Stromal cell of bone marrow (primary cell): ENCODE data around the gene ATF4.

Experiments used
- DNase-seq: peaks from one replicate; pipeline ENCODE4 v3.0.0-alpha.2; 2012; ENCODE audit warnings: low read depth

Gene ATF4

GRCh38 chr22:39528681-39529486 is 8.5 kb downstream of the ATF4 start:
- DNase-seq, result peak; percentile 69

DNA sequence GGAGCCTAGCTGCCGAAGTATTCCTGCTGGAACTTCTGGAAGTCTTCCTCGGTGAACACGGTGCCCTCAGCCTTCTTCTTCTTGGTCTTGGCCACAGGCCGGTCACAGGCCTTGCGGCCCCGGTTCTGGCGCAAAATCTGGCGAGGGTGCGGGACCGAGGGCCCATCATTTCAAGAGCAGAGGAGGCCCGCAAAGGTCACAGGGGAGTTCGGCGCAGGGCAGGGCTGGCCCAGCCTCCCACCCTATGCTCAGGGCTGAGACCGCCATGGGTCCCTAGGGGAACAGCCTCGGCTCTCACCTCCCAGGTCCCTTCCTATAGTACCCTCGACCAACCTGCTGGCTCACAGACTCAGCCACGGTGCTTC is 9.1 kb downstream of the ATF4 start:
- no peak for DNase-seq

- DNase-seq, result no peak
Measured at GRCh38 chr22:39530116-39530515, 9.8 kb downstream of the ATF4 start.

DNA sequence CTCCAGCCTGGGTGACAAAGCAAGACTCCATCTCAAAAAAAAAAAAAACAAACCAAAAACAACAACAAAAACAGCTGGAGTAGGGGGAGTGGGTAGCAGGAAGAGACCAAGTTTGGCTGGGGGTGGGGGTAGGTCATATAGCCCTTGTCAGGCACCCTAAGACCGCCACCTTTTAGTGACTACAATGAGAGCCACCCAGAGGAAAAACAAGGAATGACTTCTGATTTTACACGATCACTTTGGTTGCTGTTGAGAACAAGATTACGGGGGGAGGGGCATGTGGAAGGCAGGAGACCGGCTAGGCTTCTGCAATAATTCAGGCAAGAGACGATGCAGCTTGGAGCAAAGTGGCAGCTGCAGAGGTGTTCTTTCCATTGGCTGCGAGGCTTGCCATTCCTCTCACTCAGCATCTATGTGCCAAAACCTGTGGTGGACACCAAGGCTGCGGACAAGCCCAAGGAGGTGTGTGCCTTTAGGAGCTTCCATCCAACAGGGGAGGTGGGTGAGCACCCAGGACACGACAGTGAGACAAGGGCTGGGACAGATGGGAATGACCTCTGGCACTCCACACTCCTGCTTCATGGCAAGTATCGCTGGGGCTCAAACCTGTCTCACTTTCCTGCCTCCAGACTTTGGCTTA is 10.4 kb downstream of the ATF4 start:
- peak; percentile 20 for DNase-seq

DNA sequence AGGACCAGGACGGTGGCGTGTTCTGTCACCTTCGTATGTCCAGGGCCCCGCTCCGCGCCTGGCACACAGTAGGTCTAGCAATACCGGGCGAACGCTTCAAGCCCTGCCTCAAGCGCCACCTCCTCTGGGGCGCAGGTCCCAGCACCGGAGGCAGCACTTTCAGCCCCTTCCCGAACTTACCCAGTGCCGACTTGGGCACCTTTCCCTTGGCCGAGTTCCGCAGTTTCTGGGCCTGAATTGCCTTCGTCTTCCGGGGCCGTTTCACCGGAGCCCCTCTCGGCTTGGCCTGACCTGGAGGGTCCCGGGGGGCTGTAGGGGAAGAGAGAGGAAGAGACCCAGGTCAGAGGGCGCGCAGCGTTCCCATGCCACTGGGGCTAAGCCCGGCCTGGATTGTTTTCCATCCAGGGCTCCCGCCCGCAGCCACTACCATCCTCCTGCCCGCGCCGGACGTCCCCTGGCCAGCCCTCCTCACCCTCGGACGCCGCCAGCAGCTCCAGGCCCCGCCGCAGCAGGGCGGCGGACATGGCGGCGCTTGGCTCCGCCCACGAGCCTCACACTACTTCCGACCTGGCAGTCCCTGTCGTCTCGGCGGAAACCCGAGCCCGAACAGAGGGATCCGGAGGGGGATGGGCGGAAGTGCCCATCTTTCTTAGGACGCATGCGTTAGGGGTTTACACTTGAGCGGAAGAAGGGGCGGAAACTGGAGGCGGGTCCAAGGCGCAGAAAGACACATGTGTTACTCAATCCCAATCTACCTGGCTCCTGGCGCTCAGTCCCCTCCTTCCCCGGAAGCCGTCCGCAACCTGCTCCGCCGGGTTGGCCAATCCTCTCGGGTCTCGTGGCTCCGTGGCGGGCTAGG is 12.1 kb downstream of the ATF4 start, which contains the start of gene RPS19BP1:
RPS19BP1 (minus strand) TSS at position 534 of the 859 bp plus-strand sequence; CDS start at position 524, 10 bp downstream.
- DNase-seq, result peak; percentile 98

GRCh38 chr22:39534092-39534506 is 13.7 kb downstream of the ATF4 start:
- no peak for DNase-seq

GRCh38 chr22:39534591-39535356 is 14.4 kb downstream of the ATF4 start:
- DNase-seq, result peak; percentile 18

DNA sequence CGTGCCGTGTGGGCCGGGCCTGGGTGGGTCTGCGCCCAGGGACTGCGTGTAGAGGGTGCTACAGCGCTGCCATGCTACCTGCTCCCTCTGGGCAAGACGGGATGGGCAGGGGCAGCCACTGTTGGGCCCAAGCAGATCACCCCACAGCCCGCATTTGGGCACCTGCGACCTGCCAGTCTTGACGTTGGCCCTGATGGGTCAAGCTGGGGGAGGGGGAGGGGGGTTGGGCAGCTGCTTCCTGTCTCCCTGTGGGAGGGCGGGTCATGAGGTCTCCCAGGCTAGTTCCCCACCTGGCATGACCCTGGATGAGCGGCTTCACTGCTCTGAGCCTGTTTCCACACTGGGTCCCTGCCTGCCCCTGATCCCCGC is 15.0 kb downstream of the ATF4 start:
- no peak for DNase-seq

DNA sequence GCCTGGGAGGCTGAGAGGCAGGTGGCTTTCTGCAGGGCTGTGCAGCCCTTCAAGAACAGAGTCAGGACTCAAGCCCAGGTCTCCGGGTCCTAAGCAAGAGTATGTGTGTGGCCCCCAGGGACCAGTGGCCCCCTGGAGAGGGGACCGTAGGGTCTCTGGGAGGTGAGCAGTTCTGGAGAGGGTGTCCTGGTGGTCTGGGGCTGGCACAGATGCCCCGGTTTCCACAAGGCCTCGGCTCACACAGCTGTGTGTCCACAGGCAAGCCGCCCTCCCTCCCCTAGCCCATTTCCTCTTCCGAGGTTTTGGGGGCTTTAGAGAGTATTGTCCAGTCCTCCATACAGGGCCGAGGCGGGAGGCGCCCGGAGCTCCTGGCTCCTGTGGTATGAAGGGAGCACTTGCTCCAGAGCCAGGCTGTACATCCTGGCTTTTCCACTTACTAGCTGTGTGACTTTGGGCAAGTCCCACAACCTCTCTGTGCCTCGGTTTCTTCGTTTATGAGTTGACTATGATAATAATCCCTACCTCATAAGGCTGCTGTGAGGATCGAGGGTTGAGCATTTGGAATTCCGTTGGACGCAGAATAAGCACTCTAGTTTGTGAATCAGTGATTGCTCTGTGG is 15.6 kb downstream of the ATF4 start:
- no peak for DNase-seq

GRCh38 chr22:39536711-39537110 is 16.3 kb downstream of the ATF4 start:
- no peak for DNase-seq

DNA sequence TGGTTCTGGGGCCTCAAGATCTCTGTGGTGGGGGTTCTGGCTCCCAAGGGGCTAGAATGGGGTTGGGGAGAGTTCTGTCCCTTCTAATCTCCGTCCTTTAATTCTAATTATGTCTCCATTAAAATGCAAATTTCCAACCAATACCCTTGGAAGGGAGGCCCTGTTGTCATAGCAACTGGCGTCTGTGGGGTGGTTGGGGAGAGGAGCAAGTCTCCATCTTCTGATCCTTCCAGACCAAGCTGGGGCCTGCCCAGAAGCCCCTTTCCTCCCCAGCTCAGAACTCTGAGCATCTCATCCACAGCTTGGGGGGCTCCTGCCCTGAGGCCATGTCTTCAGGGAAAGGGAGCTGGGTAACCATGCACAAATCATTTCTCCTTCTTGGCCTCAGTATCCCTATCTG is 17.6 kb downstream of the ATF4 start:
- no peak for DNase-seq

- DNase-seq, result no peak
Measured at GRCh38 chr22:39543095-39543494, 22.7 kb downstream of the ATF4 start.

DNA sequence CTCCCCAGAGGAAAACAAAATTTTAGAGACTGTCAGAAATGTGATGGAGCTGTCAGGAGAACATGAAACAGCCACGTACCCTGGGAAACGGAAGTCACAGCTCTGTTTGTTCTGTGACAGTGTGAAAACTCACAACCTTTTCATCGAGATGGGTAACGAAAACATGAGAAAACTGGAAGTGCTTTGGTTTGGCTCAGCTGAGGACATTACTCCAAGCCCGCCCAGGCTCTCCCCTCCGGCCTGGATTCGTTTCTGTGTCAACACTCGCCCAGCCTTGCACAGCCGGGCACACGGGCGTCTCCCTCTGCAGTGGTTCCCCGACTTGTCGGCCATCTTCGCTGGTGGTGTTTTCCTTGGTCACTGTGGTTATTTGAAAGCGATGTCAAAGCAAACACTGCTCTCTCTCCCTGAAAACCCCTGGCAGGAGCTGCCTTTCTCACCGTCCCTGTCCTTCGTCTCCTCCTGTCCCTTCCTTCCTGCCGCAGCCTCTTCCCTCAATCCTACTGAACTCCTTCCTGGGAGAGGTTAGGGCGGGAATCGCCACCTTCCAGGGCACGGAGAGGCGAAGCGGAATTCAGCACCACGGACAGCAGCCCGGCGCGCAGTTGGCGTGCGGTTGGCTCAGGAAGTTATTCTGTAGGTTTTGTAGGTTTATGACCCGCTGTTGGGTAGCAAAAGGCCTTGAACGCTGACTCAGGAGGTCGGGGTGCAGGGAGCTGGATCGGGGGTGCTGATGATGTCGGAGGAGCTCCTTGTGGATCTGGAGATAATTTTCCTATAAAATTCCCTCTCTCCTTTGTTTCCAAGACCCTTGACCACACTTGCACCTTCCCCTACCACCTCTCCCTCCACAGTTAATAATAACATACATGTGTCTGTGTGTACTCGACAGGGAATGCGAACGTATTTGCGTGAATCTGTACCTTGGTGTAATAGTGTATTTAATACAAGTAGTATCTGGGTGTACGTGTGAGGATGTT is 25.3 kb downstream of the ATF4 start:
- DNase-seq, result no peak

- DNase-seq, result peak; percentile 20
Measured at GRCh38 chr22:39546889-39547586, 26.7 kb downstream of the ATF4 start.

DNA sequence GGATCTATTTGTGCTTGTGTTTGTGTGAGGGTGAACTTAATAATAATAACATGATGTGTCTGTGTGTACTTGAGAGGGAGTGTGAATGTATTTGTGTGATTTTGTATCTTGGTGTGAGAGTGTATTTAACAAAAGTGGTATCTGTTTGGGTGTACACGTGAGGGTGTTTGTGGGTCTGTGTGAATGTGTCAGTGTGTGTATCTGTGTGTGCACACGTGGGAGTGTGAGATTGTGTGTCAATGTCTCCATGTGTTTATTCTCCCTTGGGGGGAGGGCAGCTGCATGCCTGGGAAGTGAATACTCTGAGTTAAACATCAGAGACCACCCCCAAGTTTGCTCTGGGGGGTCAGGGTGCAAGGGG is 27.2 kb downstream of the ATF4 start:
- DNase-seq, result no peak

GRCh38 chr22:39553429-39553828 is 33.1 kb downstream of the ATF4 start:
- no peak for DNase-seq

DNA sequence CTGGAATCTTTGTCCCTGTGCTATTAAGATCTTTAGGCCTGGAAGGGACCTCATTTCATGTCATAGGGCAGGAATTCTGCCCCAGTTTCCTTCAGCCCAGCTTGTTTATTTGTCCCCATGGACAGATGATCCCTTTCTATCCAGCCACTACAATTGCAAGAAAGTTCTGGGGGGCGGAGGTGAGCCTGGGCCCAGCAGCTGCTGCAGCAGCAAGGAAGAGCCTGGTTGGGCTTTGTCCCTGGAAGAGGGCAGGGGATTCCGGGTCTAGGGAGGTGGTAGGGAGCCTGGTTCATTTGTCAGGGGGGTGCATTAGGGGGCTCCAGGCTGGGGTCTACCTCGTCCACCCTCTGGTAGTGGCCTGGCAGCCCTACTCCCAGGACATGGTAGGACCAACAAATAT is 33.8 kb downstream of the ATF4 start:
- no peak for DNase-seq

DNA sequence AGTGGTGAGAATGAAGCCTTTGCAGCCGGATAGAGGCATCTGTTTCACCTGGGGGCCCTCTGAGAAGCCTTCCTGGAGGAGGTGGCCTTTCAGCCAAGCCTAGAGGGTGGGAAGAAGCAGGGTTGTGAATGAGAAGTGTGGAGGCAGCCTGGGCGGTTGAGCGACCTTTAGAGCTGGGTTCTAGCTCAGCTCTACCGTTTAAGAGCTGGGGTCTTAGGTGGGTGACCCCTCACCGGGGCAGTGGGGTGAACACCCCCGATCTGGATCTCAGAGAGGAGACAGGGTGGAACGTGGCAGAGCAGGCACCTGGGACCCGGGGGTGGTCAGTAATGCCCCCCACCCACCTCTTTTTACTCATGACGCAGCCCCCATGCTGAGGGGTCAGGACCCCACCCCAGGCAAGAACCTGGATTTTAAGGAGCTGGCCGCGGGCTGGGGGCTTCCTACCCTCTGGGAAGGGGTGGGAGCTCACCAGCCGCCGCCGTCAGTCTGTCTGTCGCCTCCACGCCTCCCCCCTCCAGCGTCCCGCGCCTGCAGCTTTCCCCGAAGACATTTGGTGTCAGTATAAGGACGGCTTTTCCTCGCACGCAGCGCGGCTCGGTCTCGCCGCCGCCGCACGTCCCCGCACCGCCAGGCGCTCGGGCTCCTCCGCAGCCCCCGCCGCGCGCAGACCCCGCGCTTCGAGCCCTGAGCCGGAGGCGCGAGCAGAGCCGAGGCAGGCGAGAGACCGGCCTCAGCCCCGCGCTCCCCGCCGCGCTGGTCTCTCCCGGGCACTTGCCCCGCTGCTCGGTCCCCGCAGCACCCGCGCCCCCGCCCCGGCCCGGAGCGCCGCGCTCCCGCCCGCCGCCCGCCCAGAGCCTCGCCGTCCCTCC is 36.8 kb downstream of the ATF4 start:
- no peak for DNase-seq

- no peak for DNase-seq
Measured at GRCh38 chr22:39558254-39558727, 37.9 kb downstream of the ATF4 start.
